ENCODE results near the gene TRIP13.
"Not testable (repeated sequence)": the region's sequence is repeated elsewhere in the genome, so short reads cannot be mapped to it uniquely, and the experiment has no call there.

TRIP13 gene

DNA sequence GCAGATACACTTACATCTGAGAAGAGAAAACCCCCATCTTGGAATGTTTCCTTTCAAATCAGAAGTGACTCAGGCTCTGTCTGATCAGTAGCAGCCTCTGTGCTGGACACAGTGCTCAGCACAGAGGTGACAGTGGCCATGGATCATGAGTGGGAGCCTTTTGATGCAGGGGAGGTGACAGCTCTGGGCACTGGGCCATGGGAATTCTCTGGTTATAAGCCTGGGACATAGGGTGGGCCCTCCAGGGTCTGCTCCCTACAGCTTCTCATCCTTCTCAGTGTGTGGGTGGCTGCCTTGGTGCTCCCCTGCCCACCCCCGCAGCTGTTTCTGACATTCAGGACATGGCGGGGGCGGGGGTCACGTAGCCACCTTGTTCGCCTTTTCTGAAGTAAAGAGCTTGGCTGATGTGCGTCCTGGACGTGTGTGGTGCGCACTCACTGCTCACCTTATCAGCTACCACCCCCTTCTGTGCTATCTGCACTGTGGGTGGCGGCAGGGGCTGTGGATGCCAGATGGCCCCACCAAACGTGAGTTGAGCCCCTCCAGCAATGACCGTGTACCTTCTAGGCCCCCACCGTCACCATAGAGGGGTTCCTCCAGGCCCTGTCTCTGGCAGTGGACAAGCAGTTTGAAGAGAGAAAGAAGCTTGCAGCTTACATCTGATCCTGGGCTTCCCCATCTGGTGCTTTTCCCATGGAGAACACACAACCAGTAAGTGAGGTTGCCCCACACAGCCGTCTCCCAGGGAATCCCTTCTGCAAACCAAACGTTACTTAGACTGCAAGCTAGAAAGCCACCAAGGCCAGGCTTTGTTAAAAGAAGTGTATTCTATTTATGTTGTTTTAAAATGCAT, 24.0 kb downstream of the TRIP13 start:
- H3K4me3 ChIP-seq (ENCODE audit: low read depth, low read length): no peak overlapping the region
- TF ChIP-seq, protein P1, sequence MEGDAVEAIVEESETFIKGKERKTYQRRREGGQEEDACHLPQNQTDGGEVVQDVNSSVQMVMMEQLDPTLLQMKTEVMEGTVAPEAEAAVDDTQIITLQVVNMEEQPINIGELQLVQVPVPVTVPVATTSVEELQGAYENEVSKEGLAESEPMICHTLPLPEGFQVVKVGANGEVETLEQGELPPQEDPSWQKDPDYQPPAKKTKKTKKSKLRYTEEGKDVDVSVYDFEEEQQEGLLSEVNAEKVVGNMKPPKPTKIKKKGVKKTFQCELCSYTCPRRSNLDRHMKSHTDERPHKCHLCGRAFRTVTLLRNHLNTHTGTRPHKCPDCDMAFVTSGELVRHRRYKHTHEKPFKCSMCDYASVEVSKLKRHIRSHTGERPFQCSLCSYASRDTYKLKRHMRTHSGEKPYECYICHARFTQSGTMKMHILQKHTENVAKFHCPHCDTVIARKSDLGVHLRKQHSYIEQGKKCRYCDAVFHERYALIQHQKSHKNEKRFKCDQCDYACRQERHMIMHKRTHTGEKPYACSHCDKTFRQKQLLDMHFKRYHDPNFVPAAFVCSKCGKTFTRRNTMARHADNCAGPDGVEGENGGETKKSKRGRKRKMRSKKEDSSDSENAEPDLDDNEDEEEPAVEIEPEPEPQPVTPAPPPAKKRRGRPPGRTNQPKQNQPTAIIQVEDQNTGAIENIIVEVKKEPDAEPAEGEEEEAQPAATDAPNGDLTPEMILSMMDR (IDR thresholded peaks at IDR 0.05; ENCODE audit: low read depth, low read length): no peak
- in situ Hi-C loops (cut with HindIII; ENCODE audit: low sequenced_read_pairs): no loop called here
- DNase-seq (ENCODE audit: low read depth, low spot score): no peak

GRCh38 chr5:918717-919116, 26.0 kb downstream of the TRIP13 start:
- H3K4me3 ChIP-seq (ENCODE audit: low read depth, low read length); in situ Hi-C loops (cut with HindIII; ENCODE audit: low sequenced_read_pairs); DNase-seq (ENCODE audit: low read depth, low spot score): not testable (repeated sequence)

GRCh38 chr5:919356-920000, 26.8 kb downstream of the TRIP13 start:
- no peak for DNase-seq (ENCODE audit: low read depth, low spot score)
- H3K4me3 ChIP-seq (ENCODE audit: low read depth, low read length): no peak overlapping the region
- in situ Hi-C loops (cut with HindIII; ENCODE audit: low sequenced_read_pairs): no loop called here
- TF ChIP-seq, protein P1 (IDR thresholded peaks at IDR 0.05; ENCODE audit: low read depth, low read length): no peak

DNA sequence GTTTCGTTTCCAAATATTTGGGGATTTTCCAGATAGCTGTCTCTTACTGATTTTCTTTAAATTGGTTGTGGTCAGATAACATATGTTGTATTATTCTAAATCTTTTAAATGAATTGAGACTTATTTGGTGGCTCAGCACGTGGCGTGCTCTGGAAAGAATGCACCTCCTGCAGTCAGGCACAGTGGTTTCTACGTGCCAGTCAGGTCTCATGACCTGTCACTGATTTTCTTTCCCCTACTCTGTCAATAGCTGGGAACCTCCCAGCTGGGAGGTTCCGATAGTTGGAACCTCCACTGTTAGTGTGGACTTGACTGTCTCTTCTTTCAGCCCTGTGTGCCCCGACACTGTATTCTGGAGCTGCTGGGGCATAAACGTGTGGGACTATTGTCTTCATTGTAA, 27.6 kb downstream of the TRIP13 start:
- in situ Hi-C loops (cut with HindIII; ENCODE audit: low sequenced_read_pairs): no loop called here
- DNase-seq (ENCODE audit: low read depth, low spot score): no peak
- no peak overlapping the region for H3K4me3 ChIP-seq (ENCODE audit: low read depth, low read length)
- TF ChIP-seq, protein P1 (IDR thresholded peaks at IDR 0.05; ENCODE audit: low read depth, low read length): no peak

DNA sequence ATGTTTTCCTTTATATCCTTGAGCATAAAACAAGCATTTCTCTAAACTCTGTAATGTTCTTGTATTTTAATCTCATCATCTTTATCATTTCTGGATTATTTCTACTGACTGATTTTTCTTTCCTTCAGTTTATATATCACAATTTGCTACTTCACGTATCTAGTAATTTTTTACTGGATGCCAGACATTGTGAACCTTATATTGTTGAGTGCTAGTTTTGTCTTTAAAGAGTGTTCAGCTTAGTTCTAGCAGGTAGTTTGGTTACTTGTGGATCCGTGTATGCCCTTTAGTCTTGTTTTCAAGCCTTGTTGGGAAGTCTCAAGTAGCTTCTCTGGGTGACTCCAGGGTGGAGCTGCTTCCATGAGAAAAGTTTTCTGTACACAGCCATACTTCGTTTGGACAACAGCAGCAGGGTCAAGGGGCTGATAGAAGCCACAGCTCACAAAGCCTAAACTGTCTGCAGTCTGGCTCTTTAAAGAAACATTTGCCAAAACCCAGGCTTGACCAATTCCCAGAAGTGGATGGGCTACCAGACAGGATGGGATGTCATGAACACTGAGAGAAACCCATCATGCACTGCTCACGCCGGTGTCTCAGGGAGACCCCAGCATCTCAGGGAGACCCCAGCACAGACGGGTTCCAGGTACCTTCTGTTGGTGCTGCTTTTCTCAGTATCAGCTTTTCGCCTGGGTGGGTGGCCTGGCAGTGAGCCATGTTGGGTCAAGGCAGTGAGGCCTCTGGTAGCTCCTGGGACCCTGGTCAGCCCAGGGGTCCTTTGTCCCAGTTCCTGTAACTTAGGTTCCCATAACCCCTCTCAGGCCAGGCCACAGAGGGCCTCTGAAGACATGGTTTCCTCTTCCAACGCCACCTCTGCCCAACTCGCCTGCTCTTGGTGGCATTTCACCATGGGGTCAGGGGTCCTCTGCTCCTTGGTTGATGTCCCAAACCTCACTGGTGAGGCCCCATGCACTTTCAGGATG, 29.1 kb downstream of the TRIP13 start:
- H3K4me3 ChIP-seq (ENCODE audit: low read depth, low read length): no peak overlapping the region
- in situ Hi-C loops (cut with HindIII; ENCODE audit: low sequenced_read_pairs): no loop called here
- no peak for DNase-seq (ENCODE audit: low read depth, low spot score)
- TF ChIP-seq, protein P1 (IDR thresholded peaks at IDR 0.05; ENCODE audit: low read depth, low read length): no peak

DNA sequence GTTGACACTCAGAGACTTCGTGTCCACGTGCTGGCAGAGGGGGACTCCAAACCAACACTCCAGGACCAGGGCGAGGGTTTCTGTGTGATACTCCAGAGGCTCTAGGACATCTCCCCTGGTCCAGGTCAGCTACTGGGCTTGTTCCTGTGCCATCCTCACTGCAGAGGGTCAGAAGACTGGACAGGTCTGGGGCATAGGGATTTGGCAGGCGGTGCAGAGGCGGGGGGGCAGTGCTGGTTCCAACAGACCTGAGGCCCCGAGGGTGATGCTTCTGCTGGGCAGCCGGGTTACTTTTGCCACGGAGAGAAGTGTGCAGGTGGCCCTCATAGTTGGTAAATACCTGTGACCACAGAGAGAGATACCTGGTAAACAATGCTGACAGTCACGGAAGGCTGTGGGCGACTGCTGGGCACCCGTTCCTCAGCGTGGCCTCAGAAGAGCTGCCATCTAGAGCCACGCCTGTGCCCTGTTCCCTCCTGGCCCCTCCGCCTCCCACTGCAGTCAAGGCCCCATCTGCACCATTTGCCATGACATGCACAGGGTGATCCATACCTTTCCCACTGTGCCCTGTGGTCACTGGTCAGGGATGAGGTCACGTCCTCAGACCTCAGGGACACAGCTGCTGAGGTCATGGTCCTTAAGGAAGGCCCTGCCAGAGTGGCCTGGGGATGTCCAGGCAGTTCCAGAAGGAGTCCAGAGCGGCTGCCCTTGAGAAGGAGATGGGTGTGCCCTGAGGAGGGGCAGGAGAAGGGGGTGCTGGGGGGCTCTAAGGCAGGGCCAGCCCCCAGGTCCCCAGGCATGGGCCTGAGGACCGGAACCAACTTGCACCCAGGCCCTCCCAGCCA, 30.0 kb downstream of the TRIP13 start:
- in situ Hi-C loops (cut with HindIII; ENCODE audit: low sequenced_read_pairs): no loop called here
- TF ChIP-seq, protein P1 (IDR thresholded peaks at IDR 0.05; ENCODE audit: low read depth, low read length): no peak
- no peak overlapping the region for H3K4me3 ChIP-seq (ENCODE audit: low read depth, low read length)
- DNase-seq (ENCODE audit: low read depth, low spot score): no peak

Measured in astrocyte of the spinal cord (primary cell).